Activated CD4-positive, alpha-beta memory T cell treated with anti-CD3 and anti-CD28 coated beads, Interleukin-2, amount 10 ng/mL, durations not matched to agents 7 days and 5 days (primary cell): Measurements from ENCODE around the gene BICRAL. TPM values are rescaled to one million over a fixed set of nuclear protein-coding genes. Genes with fewer than 3 reads are reported as not detected.

Experiments used
- CTCF ChIA-PET: fragments of 350-600 bp; sonication (Branson Sonifier 250); formaldehyde crosslinking; loops from one replicate; lab custom pipeline; 2021; ENCODE audit warnings: antibody characterized with exemption, inconsistent platforms; lab: Charles Lee
- POLR2A ChIA-PET: fragments of 350-600 bp; sonication (Branson Sonifier 250); formaldehyde crosslinking; loops from one replicate; lab custom pipeline; 2021; ENCODE audit warnings: antibody characterized with exemption; lab: Charles Lee
- DNase-seq: peaks from one replicate; pipeline ENCODE4 v3.0.0-alpha.2; 2020
- H3K27ac Mint-ChIP-seq: one replicate; pipeline ENCODE4 v1.8.0; 2021; ENCODE audit warnings: mild to moderate bottlenecking, mixed read lengths
- H3K27me3 Mint-ChIP-seq: one replicate; pipeline ENCODE4 v1.8.0; 2021; ENCODE audit warnings: mixed read lengths
- H3K36me3 Mint-ChIP-seq: one replicate; pipeline ENCODE4 v1.8.0; 2021; ENCODE audit warnings: low read depth, mixed read lengths
- H3K4me1 Mint-ChIP-seq: one replicate; pipeline ENCODE4 v1.8.0; 2021; ENCODE audit warnings: mixed read lengths
- H3K4me3 Mint-ChIP-seq: one replicate; pipeline ENCODE4 v1.8.0; 2021; ENCODE audit warnings: mild to moderate bottlenecking, mixed read lengths
- H3K9me3 Mint-ChIP-seq: one replicate; pipeline ENCODE4 v1.8.0; 2021; ENCODE audit warnings: mixed read lengths
- total RNA-seq, 2 experiments: library from RNA; stranded (reverse); gene quantifications; one replicate each; pipeline ENCODE4 v1.2.3, GENCODE V29; 2021

BICRAL gene
- total RNA-seq, 2 experiments from 2014 or later = 27.9 to 28.1 TPM

GRCh38 chr6:42829561-42830092, 47.8 kb downstream of the BICRAL start:
- no peaks in the 10 kb centered on the region for H3K9me3 Mint-ChIP-seq
- H3K27ac Mint-ChIP-seq = no peak overlapping the region
- CTCF ChIA-PET = no interaction called here
- no peaks in the 10 kb centered on the region for H3K27me3 Mint-ChIP-seq
- H3K4me1 Mint-ChIP-seq = no peaks in the 10 kb centered on the region
- peaks cover 43% of the 10 kb centered on the region for H3K36me3 Mint-ChIP-seq
- H3K4me3 Mint-ChIP-seq = no peak overlapping the region
- POLR2A ChIA-PET = interaction anchor here (0.6 to 2.5 kb wide), 2 partner anchors 45 to 84 kb away, joined by 5 to 12 read pairs; partner anchors contain the start of gene TBCC
- no peak for DNase-seq

- no peaks in the 10 kb centered on the region for H3K27me3 Mint-ChIP-seq
- H3K4me3 Mint-ChIP-seq = no peak overlapping the region
- H3K36me3 Mint-ChIP-seq = peaks cover 42% of the 10 kb centered on the region
- no peaks in the 10 kb centered on the region for H3K9me3 Mint-ChIP-seq
- ChIA-PET POLR2A (interaction anchor here (1.1 to 2.5 kb wide), 4 partner anchors 16 to 86 kb away, joined by 3 to 12 read pairs (median 3); partner anchors contain the start of gene TBCC), CTCF (interaction anchor here (0.5 to 1.1 kb wide), 2 partner anchors 11 to 12 kb away, joined by 3 to 4 read pairs; no protein-coding TSS in a partner anchor)
- H3K27ac Mint-ChIP-seq = no peak overlapping the region
- no peak for DNase-seq
- no peaks in the 10 kb centered on the region for H3K4me1 Mint-ChIP-seq
Measured at GRCh38 chr6:42831237-42831636, 49.4 kb downstream of the BICRAL start.

- Mint-ChIP-seq H3K27ac (no peak overlapping the region), H3K27me3 (no peaks in the 10 kb centered on the region), H3K4me1 (no peaks in the 10 kb centered on the region), H3K4me3 (no peak overlapping the region), H3K36me3 (peaks cover 27% of the 10 kb centered on the region), H3K9me3 (no peaks in the 10 kb centered on the region)
- no peak for DNase-seq
- ChIA-PET POLR2A (no interaction called here), CTCF (no interaction called here)
Measured at GRCh38 chr6:42834056-42834455, 52.2 kb downstream of the BICRAL start.

GRCh38 chr6:42841844-42842584, 60.2 kb downstream of the BICRAL start:
- H3K9me3 Mint-ChIP-seq = no peaks in the 10 kb centered on the region
- CTCF ChIA-PET = interaction anchor here (1.5 kb wide), 1 partner anchor 11 kb away, joined by 3 read pairs; no protein-coding TSS in a partner anchor

GRCh38 chr6:42845327-42845694, 63.5 kb downstream of the BICRAL start:
- Mint-ChIP-seq H3K9me3 (no peaks in the 10 kb centered on the region), H3K4me1 (no peaks in the 10 kb centered on the region), H3K4me3 (no peak overlapping the region), H3K27ac (no peak overlapping the region), H3K36me3 (peaks cover 16% of the 10 kb centered on the region), H3K27me3 (no peaks in the 10 kb centered on the region)
- CTCF ChIA-PET = no interaction called here
- POLR2A ChIA-PET = no interaction called here
- no peak for DNase-seq

More at GRCh38 chr6:42841844-42842584, 60.2 kb downstream of the BICRAL start:
- DNase-seq = no peak
- POLR2A ChIA-PET = no interaction called here
- Mint-ChIP-seq H3K36me3 (peaks cover 18% of the 10 kb centered on the region), H3K4me3 (no peak overlapping the region), H3K27ac (no peak overlapping the region), H3K27me3 (no peaks in the 10 kb centered on the region), H3K4me1 (no peaks in the 10 kb centered on the region)

GRCh38 chr6:42846505-42846904, 64.7 kb downstream of the BICRAL start:
- H3K4me3 Mint-ChIP-seq = no peak overlapping the region
- POLR2A ChIA-PET = no interaction called here
- no peaks in the 10 kb centered on the region for H3K9me3 Mint-ChIP-seq
- H3K4me1 Mint-ChIP-seq = no peaks in the 10 kb centered on the region
- no peak overlapping the region for H3K27ac Mint-ChIP-seq
- H3K36me3 Mint-ChIP-seq = peaks cover 15% of the 10 kb centered on the region
- no peaks in the 10 kb centered on the region for H3K27me3 Mint-ChIP-seq
- no peak for DNase-seq
- CTCF ChIA-PET = no interaction called here

- no peak overlapping the region for H3K27ac Mint-ChIP-seq
- H3K36me3 Mint-ChIP-seq = peaks cover 18% of the 10 kb centered on the region
- DNase-seq = no peak
- POLR2A ChIA-PET = interaction anchor here (1.5 kb wide), 1 partner anchor 102 kb away, joined by 3 read pairs; the partner anchor contains the start of gene TBCC
- CTCF ChIA-PET = interaction anchor here (1.5 kb wide), 1 partner anchor 123 kb away, joined by 3 read pairs; no protein-coding TSS in a partner anchor
- H3K27me3 Mint-ChIP-seq = no peaks in the 10 kb centered on the region
- H3K9me3 Mint-ChIP-seq = no peaks in the 10 kb centered on the region
- H3K4me1 Mint-ChIP-seq = no peaks in the 10 kb centered on the region
- no peak overlapping the region for H3K4me3 Mint-ChIP-seq
Measured at GRCh38 chr6:42848700-42849099, 66.8 kb downstream of the BICRAL start.

GRCh38 chr6:42851599-42851998, 69.7 kb downstream of the BICRAL start:
- Mint-ChIP-seq H3K9me3 (no peaks in the 10 kb centered on the region), H3K27ac (no peak overlapping the region), H3K27me3 (no peaks in the 10 kb centered on the region), H3K4me3 (no peak overlapping the region), H3K4me1 (no peaks in the 10 kb centered on the region), H3K36me3 (peaks cover 21% of the 10 kb centered on the region)
- CTCF ChIA-PET = interaction anchor here (1.6 kb wide), 1 partner anchor 126 kb away, joined by 4 read pairs; no protein-coding TSS in a partner anchor
- no peak for DNase-seq
- POLR2A ChIA-PET = no interaction called here

GRCh38 chr6:42860036-42860435, 78.2 kb downstream of the BICRAL start:
- H3K4me3 Mint-ChIP-seq = no peak overlapping the region
- no peak for DNase-seq
- peaks cover 63% of the 10 kb centered on the region for H3K36me3 Mint-ChIP-seq
- H3K27me3 Mint-ChIP-seq = no peaks in the 10 kb centered on the region
- ChIA-PET CTCF (interaction anchor here (1.7 kb wide), 1 partner anchor 198 kb away, joined by 5 read pairs; no protein-coding TSS in a partner anchor), POLR2A (no interaction called here)
- no peaks in the 10 kb centered on the region for H3K9me3 Mint-ChIP-seq
- H3K27ac Mint-ChIP-seq = no peak overlapping the region
- no peaks in the 10 kb centered on the region for H3K4me1 Mint-ChIP-seq

GRCh38 chr6:42860481-42860880, 78.6 kb downstream of the BICRAL start:
- H3K27ac Mint-ChIP-seq = no peak overlapping the region
- no peaks in the 10 kb centered on the region for H3K9me3 Mint-ChIP-seq
- no peaks in the 10 kb centered on the region for H3K4me1 Mint-ChIP-seq
- no peaks in the 10 kb centered on the region for H3K27me3 Mint-ChIP-seq
- peaks cover 63% of the 10 kb centered on the region for H3K36me3 Mint-ChIP-seq
- ChIA-PET CTCF (interaction anchor here (1.7 kb wide), 1 partner anchor 198 kb away, joined by 5 read pairs; no protein-coding TSS in a partner anchor), POLR2A (no interaction called here)
- H3K4me3 Mint-ChIP-seq = no peak overlapping the region
- no peak for DNase-seq

- Mint-ChIP-seq H3K27ac (no peak overlapping the region), H3K4me1 (no peaks in the 10 kb centered on the region), H3K9me3 (no peaks in the 10 kb centered on the region), H3K36me3 (peaks cover 54% of the 10 kb centered on the region), H3K4me3 (no peak overlapping the region), H3K27me3 (no peaks in the 10 kb centered on the region)
- CTCF ChIA-PET = no interaction called here
- POLR2A ChIA-PET = interaction anchor here (0.7 to 1.2 kb wide), 2 partner anchors 137 to 200 kb away, joined by 3 read pairs; no protein-coding TSS in a partner anchor
- DNase-seq = no peak
Measured at GRCh38 chr6:42864602-42865001, 82.8 kb downstream of the BICRAL start.

GRCh38 chr6:42870145-42870936, 88.5 kb downstream of the BICRAL start:
- H3K4me3 Mint-ChIP-seq = no peak overlapping the region
- no peak for DNase-seq
- no peak overlapping the region for H3K27ac Mint-ChIP-seq
- CTCF ChIA-PET = interaction anchor here (1.1 kb wide), 1 partner anchor 207 kb away, joined by 3 read pairs; no protein-coding TSS in a partner anchor
- H3K4me1 Mint-ChIP-seq = no peaks in the 10 kb centered on the region
- H3K9me3 Mint-ChIP-seq = no peaks in the 10 kb centered on the region
- H3K27me3 Mint-ChIP-seq = no peaks in the 10 kb centered on the region
- peaks cover 15% of the 10 kb centered on the region for H3K36me3 Mint-ChIP-seq
- POLR2A ChIA-PET = interaction anchor here (0.8 kb wide), 1 partner anchor 9 kb away, joined by 3 read pairs; the partner anchor contains the start of gene RPL7L1
